Suprapubic skin (tissue), 3 donors: ENCODE measurements around the gene PANK3.

Experiments
- CTCF ChIP-seq, 2 donors: fragments of 200-600 bp in 1 of 2; fragments of 450-650 bp in 1 of 2; sonication (generic) in 1 of 2; IDR thresholded peaks; one replicate each; pipeline ENCODE4 v1.5.1; 2016 to 2019; ENCODE audit warnings: antibody characterized with exemption in 2 of 2, mild to moderate bottlenecking in 1 of 2, moderate library complexity in 1 of 2
- EP300 ChIP-seq: sonication (generic); formaldehyde crosslinking; IDR thresholded peaks from one replicate; pipeline ENCODE4 v1.6.1; 2017; ENCODE audit warnings: antibody characterized with exemption

GRCh38 chr5:168578538-168579487 is at the start of gene PANK3:
- TF ChIP-seq CTCF (IDR thresholded peaks at IDR 0.05) (no peak), EP300 (no peak)
